ENCODE measurements around the gene RBM44. TPM values are rescaled to one million over a fixed set of nuclear protein-coding genes. Genes with fewer than 3 reads are reported as not detected.

Gene RBM44
- total and polyA plus RNA-seq, 4 donors, result 0.02 to 0.75 (median 0.15) TPM

GRCh38 chr2:237889016-237889415 is 90.4 kb downstream of the RBM44 start:
- DNase-seq (ENCODE audit: low spot score), result no peak

GRCh38 chr2:237889811-237890210 is 91.2 kb downstream of the RBM44 start:
- no peaks in the 10 kb centered on the region for H3K9me3 ChIP-seq (ENCODE audit: control insufficient read depth in 4 of 4, low read length in 3 of 4)
- H3K27ac ChIP-seq (ENCODE audit: low read depth in 1 of 2, low read length in 2 of 2), result no peak overlapping the region
- H3K4me1 ChIP-seq (ENCODE audit: control insufficient read depth in 4 of 4, insufficient read depth in 4 of 4, low read length in 3 of 4), result peaks cover 0 to 11% (median 6%) of the 10 kb centered on the region in 4 donors
- DNase-seq (ENCODE audit: low spot score), result no peak
- WGBS, result 96% methylated on average over 10 of the region's 10 CpGs
- no peak overlapping the region for H3K4me3 ChIP-seq (ENCODE audit: low read depth in 1 of 3, low read length in 3 of 3)
- H3K36me3 ChIP-seq (ENCODE audit: control insufficient read depth in 4 of 4, insufficient read depth in 3 of 4, low read depth in 1 of 4, low read length in 3 of 4), result no peaks in the 10 kb centered on the region
- no peak overlapping the region for H3K9ac ChIP-seq (ENCODE audit: low read depth in 1 of 2, low read length in 2 of 2)
- H3K27me3 ChIP-seq (ENCODE audit: control insufficient read depth in 4 of 4, insufficient read depth in 4 of 4, low read length in 3 of 4), result no peaks in the 10 kb centered on the region
- TF ChIP-seq ZBTB33 (IDR thresholded peaks at IDR 0.05) (no peak), SP1 (IDR thresholded peaks at IDR 0.05) (no peak), NR2F2 (IDR thresholded peaks at IDR 0.05) (no peak), HNF4G (IDR thresholded peaks at IDR 0.05) (no peak), RXRA (IDR thresholded peaks at IDR 0.05) (no peak), FOXA2 (IDR thresholded peaks at IDR 0.05) (no peak), JUND (IDR thresholded peaks at IDR 0.05) (no peak), TAF1 (conservative IDR thresholded peaks at IDR 0.05) (no peak), EGR1 (IDR thresholded peaks at IDR 0.05; ENCODE audit: low read depth in 2 of 2) (no peak), GABPA (IDR thresholded peaks at IDR 0.05 in 1 of 2, conservative IDR thresholded peaks at IDR 0.05 in 1 of 2) (no peak), MAX (IDR thresholded peaks at IDR 0.05) (no peak), FOXA1 (IDR thresholded peaks at IDR 0.05) (no peak), REST (IDR thresholded peaks at IDR 0.05) (no peak), RAD21 (IDR thresholded peaks at IDR 0.05) (no peak), YY1 (IDR thresholded peaks at IDR 0.05) (no peak)

More at GRCh38 chr2:237889016-237889415, 90.4 kb downstream of the RBM44 start:
- H3K9ac ChIP-seq (ENCODE audit: low read depth in 1 of 2, low read length in 2 of 2), result no peak overlapping the region
- WGBS, result 88% methylated on average over 8 of the region's 8 CpGs
- TF ChIP-seq REST (IDR thresholded peaks at IDR 0.05) (no peak), TAF1 (conservative IDR thresholded peaks at IDR 0.05) (no peak), SP1 (IDR thresholded peaks at IDR 0.05) (no peak), YY1 (IDR thresholded peaks at IDR 0.05) (no peak), EGR1 (IDR thresholded peaks at IDR 0.05; ENCODE audit: low read depth in 2 of 2) (no peak), RAD21 (IDR thresholded peaks at IDR 0.05) (no peak)
- H3K27ac ChIP-seq (ENCODE audit: low read depth in 1 of 2, low read length in 2 of 2), result peak overlapping the region in 1 of 2 donors; percentile 70
- no peaks in the 10 kb centered on the region for H3K9me3 ChIP-seq (ENCODE audit: control insufficient read depth in 4 of 4, low read length in 3 of 4)
- no peaks in the 10 kb centered on the region for H3K27me3 ChIP-seq (ENCODE audit: control insufficient read depth in 4 of 4, insufficient read depth in 4 of 4, low read length in 3 of 4)
- H3K4me1 ChIP-seq (ENCODE audit: control insufficient read depth in 4 of 4, insufficient read depth in 4 of 4, low read length in 3 of 4), result peaks cover 0 to 11% (median 7%) of the 10 kb centered on the region in 4 donors
- H3K36me3 ChIP-seq (ENCODE audit: control insufficient read depth in 4 of 4, insufficient read depth in 3 of 4, low read depth in 1 of 4, low read length in 3 of 4), result no peaks in the 10 kb centered on the region
- H3K4me3 ChIP-seq (ENCODE audit: low read depth in 1 of 3, low read length in 3 of 3), result no peak overlapping the region
